B cell (primary cell): ENCODE results near the gene ATP6V0A1. TPM values are rescaled to one million over a fixed set of nuclear protein-coding genes. Genes with fewer than 3 reads are reported as not detected.

Source experiments
- ATAC-seq: fragments of 200-7000 bp; cut with Tn5 transposase; one replicate; pipeline ENCODE4 v1.10.0; 2021; ENCODE audit warnings: low read depth, mild to moderate bottlenecking, moderate number of reproducible peaks, moderate library complexity
- CTCF ChIA-PET: fragments of 350-600 bp; sonication (Branson Sonifier 250); formaldehyde crosslinking; loops from one replicate; lab custom pipeline; 2021; ENCODE audit warnings: antibody characterized with exemption, inconsistent platforms; lab: Charles Lee
- POLR2A ChIA-PET: fragments of 350-600 bp; sonication (Branson Sonifier 250); formaldehyde crosslinking; loops from one replicate; lab custom pipeline; 2021; ENCODE audit warnings: antibody characterized with exemption; lab: Charles Lee
- DNase-seq: peaks from one replicate; pipeline ENCODE4 v3.0.0; 2013
- H2AFZ ChIP-seq: 2 replicates; pipeline ENCODE4 v1.6.1; 2012; ENCODE audit warnings: mild to moderate bottlenecking, low read depth, low read length; ENCODE audit not compliant: insufficient read depth, poor library complexity, severe bottlenecking
- H3K27ac ChIP-seq, 2 donors: 1 replicate in 1 of 2; 2 replicates in 1 of 2; pipeline ENCODE4 v1.5.1; 2012 to 2013; ENCODE audit warnings: low read length in 2 of 2, mild to moderate bottlenecking in 2 of 2, moderate library complexity in 1 of 2
- H3K27me3 ChIP-seq, 4 experiments: fragments of 200-600 bp in 1 of 4; sonication (generic) in 1 of 4; replicated peaks in 1 of 4; 1 replicate in 2 of 4; 2 replicates in 2 of 4; pipeline versions ENCODE4 v1.6.1 to v1.7.0; 2013 to 2016; ENCODE audit warnings: low read length in 3 of 4, mild to moderate bottlenecking in 2 of 4, mixed read lengths in 1 of 4, moderate library complexity in 1 of 4; ENCODE audit not compliant: insufficient read depth in 4 of 4, control insufficient read depth in 3 of 4; ENCODE audit errors: control extremely low read depth in 1 of 4
- H3K36me3 ChIP-seq, 2 experiments: replicated peaks in 1 of 2; 1 replicate in 1 of 2; 2 replicates in 1 of 2; pipeline versions ENCODE4 v1.6.1 to v1.7.1; 2013; ENCODE audit warnings: low read length in 1 of 2; ENCODE audit not compliant: insufficient read depth in 2 of 2, control insufficient read depth in 1 of 2; ENCODE audit errors: control extremely low read depth in 1 of 2, extremely low read depth in 1 of 2
- H3K4me1 ChIP-seq, 2 donors: fragments of 200-600 bp in 1 of 2; sonication (generic) in 1 of 2; 1 replicate in 1 of 2; 2 replicates in 1 of 2; pipeline versions ENCODE4 v1.5.1 to v1.6.1; 2013 to 2017; ENCODE audit warnings: low read length in 2 of 2; ENCODE audit not compliant: control insufficient read depth in 2 of 2, insufficient read depth in 2 of 2
- H3K4me2 ChIP-seq: replicated peaks from 2 replicates; pipeline ENCODE3; 2012; ENCODE audit warnings: mild to moderate bottlenecking, low read depth, low read length; ENCODE audit not compliant: poor library complexity, severe bottlenecking
- H3K4me3 ChIP-seq, 5 experiments: fragments of 200-600 bp in 1 of 5; sonication (generic) in 1 of 5; 1 replicate in 3 of 5; 2 replicates in 2 of 5; pipeline versions ENCODE4 v1.5.1 to v1.7.0; 2011 to 2016; ENCODE audit warnings: low read length in 4 of 5, mild to moderate bottlenecking in 4 of 5, low read depth in 2 of 5, control low read depth in 1 of 5, moderate library complexity in 1 of 5; ENCODE audit not compliant: insufficient read depth in 1 of 5; ENCODE audit errors: control extremely low read depth in 1 of 5, extremely low read depth in 1 of 5
- H3K79me2 ChIP-seq: fragments of 200-600 bp; sonication (generic); one replicate; pipeline ENCODE4 v1.6.0; 2016; ENCODE audit warnings: low read length; ENCODE audit not compliant: control insufficient read depth, insufficient read depth
- H3K9ac ChIP-seq: fragments of 200-600 bp; sonication (generic); 2 replicates; pipeline ENCODE4 v1.6.1; 2017; ENCODE audit warnings: mild to moderate bottlenecking, low read length, moderate library complexity
- H3K9me3 ChIP-seq, 3 donors: one replicate each; pipeline versions ENCODE4 v1.6.1 to v1.7.1; 2013; ENCODE audit warnings: low read length in 2 of 3; ENCODE audit not compliant: control insufficient read depth in 2 of 3, insufficient read depth in 1 of 3; ENCODE audit errors: control extremely low read depth in 1 of 3
- H4K20me1 ChIP-seq: 2 replicates; pipeline ENCODE4 v1.6.0; 2012; ENCODE audit warnings: mild to moderate bottlenecking, low read length; ENCODE audit not compliant: insufficient read depth, control insufficient read depth, poor library complexity, severe bottlenecking
- H3K27ac Mint-ChIP-seq: one replicate; pipeline ENCODE4 v1.8.0; 2021; ENCODE audit warnings: mixed read lengths
- H3K27me3 Mint-ChIP-seq: one replicate; pipeline ENCODE4 v1.8.0; 2021; ENCODE audit warnings: mixed read lengths
- H3K4me1 Mint-ChIP-seq: one replicate; pipeline ENCODE4 v1.8.0; 2021; ENCODE audit warnings: mixed read lengths
- H3K4me3 Mint-ChIP-seq: one replicate; pipeline ENCODE4 v1.8.0; 2021; ENCODE audit warnings: mixed read lengths
- H3K9me3 Mint-ChIP-seq: one replicate; pipeline ENCODE4 v1.8.0; 2022; ENCODE audit warnings: mixed read lengths; ENCODE audit not compliant: insufficient read depth
- CTCF ChIP-seq: fragments of 200-600 bp; IDR thresholded peaks from one replicate; pipeline ENCODE4 v1.8.0; 2022; ENCODE audit warnings: antibody characterized with exemption, mild to moderate bottlenecking
- EZH2 ChIP-seq: IDR thresholded peaks from 2 replicates; pipeline ENCODE4 v1.6.1; 2012; ENCODE audit warnings: borderline replicate concordance, low read depth, mild to moderate bottlenecking, moderate library complexity, low read length; ENCODE audit not compliant: insufficient read depth, poor library complexity, severe bottlenecking
- WGBS: methylation state at CpG from one replicate; pipeline ENCODE4 v1.1.5; 2013; ENCODE audit warnings: missing lambda C conversion rate; ENCODE audit not compliant: insufficient coverage; 5-methylcytosine and 5-hydroxymethylcytosine counted together
- intact Hi-C: fragments of 100-400 bp; cut with micrococcal nuclease; formaldehyde crosslinking; loops from one replicate; pipeline ENCODE4 v1.10.0; 2022
- polyA plus RNA-seq: library from polyadenylated mRNA; depleted of rRNA; stranded (reverse); fragments of >200 nt; gene quantifications from 2 replicates; pipeline ENCODE4 v1.2.3, GENCODE V29; 2012
- total RNA-seq, 2 donors: library from RNA; stranded (reverse); fragments of 120-200 nt in 1 of 2; gene quantifications; 1 replicate in 1 of 2; 2 replicates in 1 of 2; pipeline versions ENCODE4 v1.2.3 to v1.2.4, GENCODE V29; 2013 to 2022

The ATP6V0A1 gene
- total and polyA plus RNA-seq, 2 donors (not counting 1 experiment from before 2014, with no cell fraction given) = 59.1 to 90.9 TPM

- TF ChIP-seq CTCF = no peak
- TF ChIP-seq EZH2 = no peak
- WGBS = no CpG with 5 or more reads among the region's 4 CpGs
- CTCF ChIA-PET = interaction anchor here (1.1 to 1.4 kb wide), 2 partner anchors 95 to 109 kb away, joined by 3 read pairs; no protein-coding TSS in a partner anchor
- Histone ChIP-seq H3K4me2 (no peak overlapping the region), H3K36me3 (no peaks in the 10 kb centered on the region), H3K4me1 (peaks cover 27 to 28% of the 10 kb centered on the region in 2 donors), H2AFZ (no peak overlapping the region), H3K4me3 (no peak overlapping the region), H3K27me3 (peaks cover 0 to 54% (median 27%) of the 10 kb centered on the region in 4 experiments), H3K9ac (no peak overlapping the region), H3K27ac (no peak overlapping the region), H3K79me2 (no peaks in the 10 kb centered on the region), H4K20me1 (no peaks in the 10 kb centered on the region), H3K9me3 (peaks cover 0 to 13% (median 0%) of the 10 kb centered on the region in 3 donors)
- intact Hi-C loops = no loop called here
- ATAC-seq (no peak), DNase-seq (no peak)
- POLR2A ChIA-PET = no interaction called here
- Mint-ChIP-seq H3K4me1 (peaks cover 25% of the 10 kb centered on the region), H3K4me3 (no peak overlapping the region), H3K9me3 (no peaks in the 10 kb centered on the region), H3K27ac (no peak overlapping the region), H3K27me3 (peaks cover 39% of the 10 kb centered on the region)
Observed at GRCh38 chr17:42424991-42425610, 33.6 kb upstream of the ATP6V0A1 start.
